ENCODE data around the gene SH3PXD2A.

The SH3PXD2A gene

GRCh38 chr10:103692436-103692951, 162.9 kb downstream of the SH3PXD2A start:
- Histone ChIP-seq H3K9me3 (ENCODE audit: low read length) (no peaks in the 10 kb centered on the region), H3K4me1 (ENCODE audit: insufficient read depth, low read length) (peaks cover 14% of the 10 kb centered on the region), H3K4me3 (ENCODE audit: low read depth in 1 of 2, low read length in 2 of 2) (peak overlapping the region in 1 of 2 donors; percentile 33), H3K36me3 (ENCODE audit: insufficient read depth, low read length) (no peaks in the 10 kb centered on the region), H3K27ac (ENCODE audit: low read depth, low read length) (no peak overlapping the region), H3K9ac (ENCODE audit: low read length) (no peak overlapping the region), H3K27me3 (ENCODE audit: control insufficient read depth in 1 of 2, insufficient read depth in 2 of 2, low read length in 2 of 2) (peaks cover 0 to 6% of the 10 kb centered on the region in 2 donors)

- H3K27ac ChIP-seq (ENCODE audit: low read depth, low read length), result no peak overlapping the region
- no peaks in the 10 kb centered on the region for H3K9me3 ChIP-seq (ENCODE audit: low read length)
- peaks cover 14% of the 10 kb centered on the region for H3K4me1 ChIP-seq (ENCODE audit: insufficient read depth, low read length)
- no peak overlapping the region for H3K4me3 ChIP-seq (ENCODE audit: low read depth in 1 of 2, low read length in 2 of 2)
- peaks cover 0 to 6% of the 10 kb centered on the region in 2 donors for H3K27me3 ChIP-seq (ENCODE audit: control insufficient read depth in 1 of 2, insufficient read depth in 2 of 2, low read length in 2 of 2)
- H3K36me3 ChIP-seq (ENCODE audit: insufficient read depth, low read length), result no peaks in the 10 kb centered on the region
- H3K9ac ChIP-seq (ENCODE audit: low read length), result no peak overlapping the region
These were observed 163.5 kb downstream of the SH3PXD2A start for GRCh38 chr10:103691723-103692435.

GRCh38 chr10:103691267-103691666, 164.1 kb downstream of the SH3PXD2A start:
- Histone ChIP-seq H3K4me3 (ENCODE audit: low read depth in 1 of 2, low read length in 2 of 2) (no peak overlapping the region), H3K27ac (ENCODE audit: low read depth, low read length) (no peak overlapping the region), H3K27me3 (ENCODE audit: control insufficient read depth in 1 of 2, insufficient read depth in 2 of 2, low read length in 2 of 2) (peaks cover 0 to 6% of the 10 kb centered on the region in 2 donors), H3K9ac (ENCODE audit: low read length) (no peak overlapping the region), H3K4me1 (ENCODE audit: insufficient read depth, low read length) (peaks cover 13% of the 10 kb centered on the region), H3K9me3 (ENCODE audit: low read length) (no peaks in the 10 kb centered on the region), H3K36me3 (ENCODE audit: insufficient read depth, low read length) (no peaks in the 10 kb centered on the region)

GRCh38 chr10:103690281-103690680, 165.1 kb downstream of the SH3PXD2A start:
- Histone ChIP-seq H3K36me3 (ENCODE audit: insufficient read depth, low read length) (no peaks in the 10 kb centered on the region), H3K27ac (ENCODE audit: low read depth, low read length) (no peak overlapping the region), H3K4me3 (ENCODE audit: low read depth in 1 of 2, low read length in 2 of 2) (no peak overlapping the region), H3K27me3 (ENCODE audit: control insufficient read depth in 1 of 2, insufficient read depth in 2 of 2, low read length in 2 of 2) (peaks cover 0 to 6% of the 10 kb centered on the region in 2 donors), H3K9me3 (ENCODE audit: low read length) (no peaks in the 10 kb centered on the region), H3K9ac (ENCODE audit: low read length) (no peak overlapping the region), H3K4me1 (ENCODE audit: insufficient read depth, low read length) (peaks cover 9% of the 10 kb centered on the region)

- H3K27ac ChIP-seq (ENCODE audit: low read depth, low read length), result no peak overlapping the region
- H3K9ac ChIP-seq (ENCODE audit: low read length), result no peak overlapping the region
- peaks cover 9% of the 10 kb centered on the region for H3K4me1 ChIP-seq (ENCODE audit: insufficient read depth, low read length)
These were observed 166.9 kb downstream of the SH3PXD2A start for GRCh38 chr10:103688491-103688890.

GRCh38 chr10:103687718-103688117, 167.7 kb downstream of the SH3PXD2A start:
- no peak overlapping the region for H3K27ac ChIP-seq (ENCODE audit: low read depth, low read length)
- H3K27me3 ChIP-seq (ENCODE audit: control insufficient read depth in 1 of 2, insufficient read depth in 2 of 2, low read length in 2 of 2), result no peaks in the 10 kb centered on the region
- H3K36me3 ChIP-seq (ENCODE audit: insufficient read depth, low read length), result no peaks in the 10 kb centered on the region
- no peak overlapping the region for H3K4me3 ChIP-seq (ENCODE audit: low read depth in 1 of 2, low read length in 2 of 2)
- H3K9ac ChIP-seq (ENCODE audit: low read length), result no peak overlapping the region
- H3K4me1 ChIP-seq (ENCODE audit: insufficient read depth, low read length), result peaks cover 9% of the 10 kb centered on the region
- H3K9me3 ChIP-seq (ENCODE audit: low read length), result no peaks in the 10 kb centered on the region

More at GRCh38 chr10:103688491-103688890, 166.9 kb downstream of the SH3PXD2A start:
- peaks cover 0 to under 1% of the 10 kb centered on the region in 2 donors for H3K27me3 ChIP-seq (ENCODE audit: control insufficient read depth in 1 of 2, insufficient read depth in 2 of 2, low read length in 2 of 2)
- no peak overlapping the region for H3K4me3 ChIP-seq (ENCODE audit: low read depth in 1 of 2, low read length in 2 of 2)
- H3K9me3 ChIP-seq (ENCODE audit: low read length), result no peaks in the 10 kb centered on the region
- H3K36me3 ChIP-seq (ENCODE audit: insufficient read depth, low read length), result no peaks in the 10 kb centered on the region

GRCh38 chr10:103687172-103687571, 168.2 kb downstream of the SH3PXD2A start:
- Histone ChIP-seq H3K27me3 (ENCODE audit: control insufficient read depth in 1 of 2, insufficient read depth in 2 of 2, low read length in 2 of 2) (no peaks in the 10 kb centered on the region), H3K36me3 (ENCODE audit: insufficient read depth, low read length) (no peaks in the 10 kb centered on the region), H3K4me3 (ENCODE audit: low read depth in 1 of 2, low read length in 2 of 2) (no peak overlapping the region), H3K9ac (ENCODE audit: low read length) (no peak overlapping the region), H3K4me1 (ENCODE audit: insufficient read depth, low read length) (peaks cover 9% of the 10 kb centered on the region), H3K9me3 (ENCODE audit: low read length) (no peaks in the 10 kb centered on the region), H3K27ac (ENCODE audit: low read depth, low read length) (no peak overlapping the region)

GRCh38 chr10:103685880-103686669, 169.3 kb downstream of the SH3PXD2A start:
- Histone ChIP-seq H3K4me3 (ENCODE audit: low read depth in 1 of 2, low read length in 2 of 2) (no peak overlapping the region), H3K9ac (ENCODE audit: low read length) (no peak overlapping the region), H3K27ac (ENCODE audit: low read depth, low read length) (no peak overlapping the region)

GRCh38 chr10:103683851-103684250, 171.5 kb downstream of the SH3PXD2A start:
- Histone ChIP-seq H3K9ac (ENCODE audit: low read length) (no peak overlapping the region), H3K27ac (ENCODE audit: low read depth, low read length) (no peak overlapping the region), H3K4me1 (ENCODE audit: insufficient read depth, low read length) (peaks cover 18% of the 10 kb centered on the region)

More at GRCh38 chr10:103685880-103686669, 169.3 kb downstream of the SH3PXD2A start:
- Histone ChIP-seq H3K36me3 (ENCODE audit: insufficient read depth, low read length) (no peaks in the 10 kb centered on the region), H3K9me3 (ENCODE audit: low read length) (no peaks in the 10 kb centered on the region), H3K4me1 (ENCODE audit: insufficient read depth, low read length) (peaks cover 9% of the 10 kb centered on the region), H3K27me3 (ENCODE audit: control insufficient read depth in 1 of 2, insufficient read depth in 2 of 2, low read length in 2 of 2) (no peaks in the 10 kb centered on the region)

GRCh38 chr10:103682631-103683030, 172.7 kb downstream of the SH3PXD2A start:
- Histone ChIP-seq H3K36me3 (ENCODE audit: insufficient read depth, low read length) (no peaks in the 10 kb centered on the region), H3K9me3 (ENCODE audit: low read length) (no peaks in the 10 kb centered on the region), H3K27me3 (ENCODE audit: control insufficient read depth in 1 of 2, insufficient read depth in 2 of 2, low read length in 2 of 2) (no peaks in the 10 kb centered on the region), H3K27ac (ENCODE audit: low read depth, low read length) (no peak overlapping the region), H3K4me1 (ENCODE audit: insufficient read depth, low read length) (peaks cover 25% of the 10 kb centered on the region), H3K4me3 (ENCODE audit: low read depth in 1 of 2, low read length in 2 of 2) (no peak overlapping the region), H3K9ac (ENCODE audit: low read length) (no peak overlapping the region)

More at GRCh38 chr10:103683851-103684250, 171.5 kb downstream of the SH3PXD2A start:
- H3K9me3 ChIP-seq (ENCODE audit: low read length), result no peaks in the 10 kb centered on the region
- H3K36me3 ChIP-seq (ENCODE audit: insufficient read depth, low read length), result no peaks in the 10 kb centered on the region
- no peak overlapping the region for H3K4me3 ChIP-seq (ENCODE audit: low read depth in 1 of 2, low read length in 2 of 2)
- no peaks in the 10 kb centered on the region for H3K27me3 ChIP-seq (ENCODE audit: control insufficient read depth in 1 of 2, insufficient read depth in 2 of 2, low read length in 2 of 2)

GRCh38 chr10:103681617-103682399, 173.6 kb downstream of the SH3PXD2A start:
- peaks cover 30% of the 10 kb centered on the region for H3K4me1 ChIP-seq (ENCODE audit: insufficient read depth, low read length)
- H3K27ac ChIP-seq (ENCODE audit: low read depth, low read length), result no peak overlapping the region
- no peak overlapping the region for H3K4me3 ChIP-seq (ENCODE audit: low read depth in 1 of 2, low read length in 2 of 2)
- H3K36me3 ChIP-seq (ENCODE audit: insufficient read depth, low read length), result no peaks in the 10 kb centered on the region
- H3K9ac ChIP-seq (ENCODE audit: low read length), result no peak overlapping the region
- H3K27me3 ChIP-seq (ENCODE audit: control insufficient read depth in 1 of 2, insufficient read depth in 2 of 2, low read length in 2 of 2), result no peaks in the 10 kb centered on the region
- no peaks in the 10 kb centered on the region for H3K9me3 ChIP-seq (ENCODE audit: low read length)

All from muscle layer of colon (tissue), 2 donors.